PFSK-1 (cell line): Measurements from ENCODE around the gene NRXN3.

Experiments used
- POLR2AphosphoS5 ChIP-seq: IDR thresholded peaks from 2 replicates; pipeline ENCODE4 v1.6.1; 2012; ENCODE audit warnings: low read depth, mild to moderate bottlenecking, control low read depth, low read length, moderate library complexity
- SIN3A ChIP-seq: IDR thresholded peaks from 2 replicates; pipeline ENCODE4 v1.6.1; 2012; ENCODE audit warnings: mild to moderate bottlenecking, low read length, moderate library complexity, borderline replicate concordance; ENCODE audit not compliant: insufficient read depth
- TF ChIP-seq, protein P1 (sequence below), 2 experiments: IDR thresholded peaks; 2 replicates each; pipeline versions ENCODE4 v1.6.1 to v1.8.0; 2011 to 2012; ENCODE audit warnings: low read depth in 2 of 2, low read length in 2 of 2, control low read depth in 1 of 2, inconsistent platforms in 1 of 2, mild to moderate bottlenecking in 1 of 2, moderate library complexity in 1 of 2; ENCODE audit not compliant: insufficient read depth in 1 of 2

DNA sequence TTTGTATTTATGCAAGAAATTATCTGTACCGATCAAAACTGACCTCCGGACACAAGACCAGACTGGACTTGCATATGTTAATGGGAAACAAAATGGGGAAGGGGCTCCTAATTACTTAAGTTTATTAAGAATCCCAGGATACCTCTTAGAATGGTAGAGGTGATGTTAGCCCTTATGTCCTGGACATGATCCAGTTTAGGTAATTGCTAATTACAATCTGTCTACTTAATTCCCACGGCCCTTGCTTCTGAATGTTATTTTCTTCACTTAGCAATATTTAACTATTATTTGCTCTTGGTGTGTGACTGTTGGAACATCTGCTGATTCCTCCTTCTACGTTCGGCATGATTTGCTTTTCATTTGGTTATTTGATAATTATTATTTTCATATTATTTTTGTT is 1397.1 kb downstream of the NRXN3 start:
- TF ChIP-seq SIN3A, result no peak
- no peak for TF ChIP-seq POLR2AphosphoS5
- TF ChIP-seq, protein P1, sequence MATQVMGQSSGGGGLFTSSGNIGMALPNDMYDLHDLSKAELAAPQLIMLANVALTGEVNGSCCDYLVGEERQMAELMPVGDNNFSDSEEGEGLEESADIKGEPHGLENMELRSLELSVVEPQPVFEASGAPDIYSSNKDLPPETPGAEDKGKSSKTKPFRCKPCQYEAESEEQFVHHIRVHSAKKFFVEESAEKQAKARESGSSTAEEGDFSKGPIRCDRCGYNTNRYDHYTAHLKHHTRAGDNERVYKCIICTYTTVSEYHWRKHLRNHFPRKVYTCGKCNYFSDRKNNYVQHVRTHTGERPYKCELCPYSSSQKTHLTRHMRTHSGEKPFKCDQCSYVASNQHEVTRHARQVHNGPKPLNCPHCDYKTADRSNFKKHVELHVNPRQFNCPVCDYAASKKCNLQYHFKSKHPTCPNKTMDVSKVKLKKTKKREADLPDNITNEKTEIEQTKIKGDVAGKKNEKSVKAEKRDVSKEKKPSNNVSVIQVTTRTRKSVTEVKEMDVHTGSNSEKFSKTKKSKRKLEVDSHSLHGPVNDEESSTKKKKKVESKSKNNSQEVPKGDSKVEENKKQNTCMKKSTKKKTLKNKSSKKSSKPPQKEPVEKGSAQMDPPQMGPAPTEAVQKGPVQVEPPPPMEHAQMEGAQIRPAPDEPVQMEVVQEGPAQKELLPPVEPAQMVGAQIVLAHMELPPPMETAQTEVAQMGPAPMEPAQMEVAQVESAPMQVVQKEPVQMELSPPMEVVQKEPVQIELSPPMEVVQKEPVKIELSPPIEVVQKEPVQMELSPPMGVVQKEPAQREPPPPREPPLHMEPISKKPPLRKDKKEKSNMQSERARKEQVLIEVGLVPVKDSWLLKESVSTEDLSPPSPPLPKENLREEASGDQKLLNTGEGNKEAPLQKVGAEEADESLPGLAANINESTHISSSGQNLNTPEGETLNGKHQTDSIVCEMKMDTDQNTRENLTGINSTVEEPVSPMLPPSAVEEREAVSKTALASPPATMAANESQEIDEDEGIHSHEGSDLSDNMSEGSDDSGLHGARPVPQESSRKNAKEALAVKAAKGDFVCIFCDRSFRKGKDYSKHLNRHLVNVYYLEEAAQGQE (IDR thresholded peaks at IDR 0.05; ENCODE audit: insufficient read depth in 1 of 2, low read depth in 2 of 2, low read length in 2 of 2), result no peak
